Measurements from ENCODE around the gene RTL1.

The RTL1 gene

DNA sequence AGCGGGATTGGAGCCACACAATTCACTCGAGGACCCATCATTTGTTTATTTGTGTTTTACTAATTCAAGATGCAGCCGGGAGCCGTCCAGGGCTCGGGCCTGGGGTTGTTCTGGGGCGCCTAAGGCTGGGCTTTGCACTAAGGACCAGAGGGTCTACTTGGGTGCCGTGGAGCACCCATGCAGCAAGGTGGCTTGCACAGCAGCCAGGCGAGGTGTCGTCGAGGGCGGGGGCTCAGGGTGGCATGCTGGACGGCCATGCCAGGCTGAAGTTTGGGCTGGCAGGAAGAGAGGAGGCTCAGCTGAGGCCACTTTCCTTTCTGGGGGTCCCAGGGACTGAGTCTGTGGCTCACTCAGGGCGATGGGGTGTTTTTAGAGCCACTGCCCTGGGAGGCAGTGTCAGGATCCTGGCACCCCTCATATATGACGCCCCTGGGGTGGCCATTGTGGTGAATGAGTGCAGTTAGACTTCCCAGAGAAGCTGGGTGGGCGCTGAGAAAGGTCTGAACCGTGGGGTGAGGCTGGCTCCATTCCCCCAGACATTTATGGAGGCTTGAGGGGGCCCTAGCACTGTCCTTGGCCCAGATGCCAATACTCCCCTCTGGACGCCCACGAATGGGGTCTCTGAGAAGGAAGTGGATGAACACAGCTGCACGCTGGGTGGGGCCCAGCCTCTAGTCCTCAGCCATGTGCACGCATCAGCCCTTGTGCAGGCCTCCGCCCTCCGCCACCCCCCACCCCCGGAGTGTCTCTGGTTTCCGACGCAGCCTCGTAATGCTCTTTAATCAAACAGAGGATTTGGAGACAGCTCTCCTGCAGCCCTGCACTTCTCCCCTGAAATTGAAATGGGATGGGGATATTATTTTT, 66.3 kb downstream of the RTL1 start:
- no peak for DNase-seq (ENCODE audit: low spot score)
- ChIA-PET POLR2A (ENCODE audit: low non-redundant PET) (interaction anchor here (0.6 kb wide), 1 partner anchor 21 kb away, joined by 3 read pairs; no protein-coding TSS in a partner anchor), CTCF (interaction anchor here (0.6 to 0.7 kb wide), 2 partner anchors 14 to 1597 kb away, joined by 3 to 4 read pairs; no protein-coding TSS in a partner anchor)
- no peak for TF ChIP-seq CTCF (conservative IDR thresholded peaks at IDR 0.05; ENCODE audit: low read depth)
- H3K27ac ChIP-seq = no peak overlapping the region

- CTCF ChIA-PET = no interaction called here
- POLR2A ChIA-PET (ENCODE audit: low non-redundant PET) = no interaction called here
- TF ChIP-seq CTCF (conservative IDR thresholded peaks at IDR 0.05; ENCODE audit: low read depth) = no peak
- H3K27ac ChIP-seq = no peak overlapping the region
- DNase-seq (ENCODE audit: low spot score) = no peak
Observed at GRCh38 chr14:100836311-100836805, 67.2 kb downstream of the RTL1 start.

GRCh38 chr14:100835548-100836310, 67.8 kb downstream of the RTL1 start:
- ChIA-PET CTCF (interaction anchor here (0.6 kb wide), 1 partner anchor 352 kb away, joined by 4 read pairs; no protein-coding TSS in a partner anchor), POLR2A (ENCODE audit: low non-redundant PET) (no interaction called here)
- no peak overlapping the region for H3K27ac ChIP-seq
- no peak for DNase-seq (ENCODE audit: low spot score)
- TF ChIP-seq CTCF (conservative IDR thresholded peaks at IDR 0.05; ENCODE audit: low read depth) = no peak

DNA sequence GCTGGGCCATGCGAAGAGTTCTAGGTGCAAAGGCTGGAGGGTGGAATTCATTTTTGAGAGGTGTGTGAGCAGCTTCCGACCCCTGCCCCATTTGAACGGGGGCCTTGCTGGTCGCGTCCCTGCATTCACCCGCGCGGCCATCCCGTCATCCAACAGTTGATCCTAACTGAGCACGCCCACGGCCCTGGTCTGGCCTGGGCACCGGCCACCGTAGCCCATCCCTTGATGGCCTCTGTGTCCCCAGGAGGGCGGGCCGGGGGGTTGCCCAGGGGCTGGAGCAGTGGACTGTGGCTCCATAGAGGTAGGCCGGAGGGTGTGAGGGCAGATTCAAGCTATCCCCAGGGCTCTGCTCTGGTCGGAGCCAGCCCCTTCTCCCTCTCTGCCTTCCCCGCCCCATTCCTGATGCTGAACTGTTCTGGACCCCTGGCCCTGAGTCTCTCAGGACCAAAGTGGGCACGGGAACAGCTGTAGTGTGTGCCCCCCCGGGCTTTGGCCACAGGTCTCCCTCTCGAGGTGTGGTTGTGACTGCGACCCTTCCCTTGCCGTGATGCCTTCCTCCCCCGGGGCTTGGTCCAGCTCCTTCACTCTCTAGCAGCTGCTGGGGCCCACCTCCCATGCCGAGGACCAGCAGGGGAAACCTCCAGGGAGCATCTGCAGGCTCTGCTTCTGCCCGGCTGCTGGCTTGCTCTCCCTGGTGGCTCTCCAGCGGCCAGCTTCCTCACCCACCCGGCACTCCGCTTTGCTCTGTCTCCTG, 68.6 kb downstream of the RTL1 start:
- ChIA-PET CTCF (interaction anchor here (0.6 kb wide), 1 partner anchor 353 kb away, joined by 4 read pairs; no protein-coding TSS in a partner anchor), POLR2A (ENCODE audit: low non-redundant PET) (no interaction called here)
- no peak for TF ChIP-seq CTCF (conservative IDR thresholded peaks at IDR 0.05; ENCODE audit: low read depth)
- no peak overlapping the region for H3K27ac ChIP-seq
- DNase-seq (ENCODE audit: low spot score) = no peak

GRCh38 chr14:100834082-100834793, 69.3 kb downstream of the RTL1 start:
- H3K27ac ChIP-seq = no peak overlapping the region
- ChIA-PET POLR2A (ENCODE audit: low non-redundant PET) (interaction anchor here (0.6 kb wide), 1 partner anchor 56 kb away, joined by 9 read pairs; no protein-coding TSS in a partner anchor), CTCF (interaction anchor here (0.7 kb wide), 1 partner anchor 453 kb away, joined by 3 read pairs; no protein-coding TSS in a partner anchor)
- TF ChIP-seq CTCF (conservative IDR thresholded peaks at IDR 0.05; ENCODE audit: low read depth) = no peak
- DNase-seq (ENCODE audit: low spot score) = no peak
